ENCODE measurements around the gene PALM3. TPM values are rescaled to one million over a fixed set of nuclear protein-coding genes. Genes with fewer than 3 reads are reported as not detected.
A peak's percentile ranks its signal among the peaks of the same experiment; 100 is the strongest.

Gene PALM3
- total and polyA plus RNA-seq, 2 donors (not counting 3 experiments of a cell fraction or from before 2014, with no cell fraction given), result 0.08 to 0.31 TPM

DNA sequence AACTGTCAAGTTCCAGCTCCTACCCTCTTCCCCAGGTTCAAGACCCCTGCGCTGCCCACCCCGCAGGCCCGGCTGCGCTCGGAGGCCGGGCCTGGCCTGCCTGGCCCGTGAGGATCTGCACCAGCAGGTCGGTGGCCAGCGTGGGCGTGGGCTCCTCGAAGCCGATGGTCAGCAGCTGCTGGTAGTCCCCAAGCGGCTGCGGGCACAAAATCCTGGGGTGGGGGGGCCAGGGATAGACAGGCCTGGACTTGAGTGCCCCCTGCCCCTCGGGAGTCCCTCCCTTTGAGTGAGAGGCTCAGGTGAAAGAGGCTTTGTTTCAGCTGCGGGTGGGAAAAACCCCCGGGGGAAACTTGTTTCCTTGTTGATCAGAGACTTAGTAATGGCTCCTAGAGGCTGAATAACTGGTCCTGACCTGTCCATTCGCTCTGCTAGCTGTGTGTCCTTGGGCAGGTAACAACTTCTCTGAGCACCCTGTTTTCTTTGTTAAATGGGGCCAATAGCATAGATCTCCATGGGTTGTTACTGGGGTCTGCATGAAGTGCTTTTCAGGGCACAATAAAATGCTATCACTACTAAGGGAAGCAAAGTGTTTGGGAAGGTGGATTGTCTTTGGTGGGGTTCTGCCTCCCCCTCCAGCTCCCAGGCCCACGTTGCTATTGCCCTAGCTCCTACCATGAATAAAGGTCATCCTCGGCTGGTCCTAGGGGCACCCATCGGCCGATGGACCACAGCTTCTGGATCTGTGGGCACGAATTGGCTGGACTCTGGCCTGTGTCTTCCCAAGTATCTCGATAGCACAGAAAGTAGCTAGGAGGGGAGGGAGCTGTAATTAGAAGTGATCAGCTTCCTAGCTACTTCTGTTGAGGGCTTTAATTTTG, 20.2 kb upstream of the PALM3 start:
- no peaks in the 10 kb centered on the region for H3K79me2 ChIP-seq (ENCODE audit: control insufficient read depth, insufficient read depth, low read length)
- no peaks in the 10 kb centered on the region for H3K9me3 ChIP-seq (replicated peaks; ENCODE audit: control insufficient read depth, insufficient read depth, low read length)
- H3K27ac ChIP-seq (ENCODE audit: insufficient read depth, low read depth, low read length), result peak overlapping the region; percentile 60
- ChIA-PET POLR2A (interaction anchor here (0.6 to 1.3 kb wide), 2 partner anchors 8 to 34 kb away, joined by 3 to 4 read pairs; no protein-coding TSS in a partner anchor), CTCF (interaction anchor here (1.2 to 5.6 kb wide), 8 partner anchors 8 to 75 kb away, joined by 4 to 21 read pairs (median 4); partner anchors contain the start of genes ASF1B and MISP3)
- TSS peak; percentile 72 for BruUV-seq (replicated peaks)
- peak overlapping the region; percentile 58 for H3K4me2 ChIP-seq (ENCODE audit: insufficient read depth, low read length)
- no peaks in the 10 kb centered on the region for H4K20me1 ChIP-seq (replicated peaks; ENCODE audit: control insufficient read depth, extremely low read depth, insufficient read depth, low read length)
- H3K9me1 ChIP-seq (replicated peaks; ENCODE audit: control insufficient read depth, extremely low read depth, insufficient read depth, low read length), result no peaks in the 10 kb centered on the region
- FAIRE-seq, result peak; percentile 49
- no peaks in the 10 kb centered on the region for H3K27me3 ChIP-seq (ENCODE audit: control insufficient read depth in 2 of 2, insufficient read depth in 2 of 2, low read length in 2 of 2)
- peak overlapping the region; percentile 71 for H2AFZ ChIP-seq (ENCODE audit: low read depth, low read length)
- intact Hi-C loops (cut with micrococcal nuclease), result loop anchor here (1.0 to 2.0 kb wide), 5 partner anchors 35 to 176 kb away; partner anchors contain the start of genes ASF1B, BRME1, CC2D1A and PRKACA
- dilution Hi-C loops (cut with MboI; ENCODE audit: extremely low pct_ligation_motif_present, low sequenced_read_pairs), result no loop called here
- no peak for TF ChIP-seq POLR2A (IDR thresholded peaks at IDR 0.05; ENCODE audit: low read depth, low read length)
- no peak for TF ChIP-seq MYC (IDR thresholded peaks at IDR 0.05; ENCODE audit: low read depth, low read length)
- no peak for TF ChIP-seq POLR2AphosphoS5 (IDR thresholded peaks at IDR 0.05; ENCODE audit: insufficient read depth, low read depth, low read length)
- TF ChIP-seq, protein P1, sequence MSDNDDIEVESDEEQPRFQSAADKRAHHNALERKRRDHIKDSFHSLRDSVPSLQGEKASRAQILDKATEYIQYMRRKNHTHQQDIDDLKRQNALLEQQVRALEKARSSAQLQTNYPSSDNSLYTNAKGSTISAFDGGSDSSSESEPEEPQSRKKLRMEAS (IDR thresholded peaks at IDR 0.05; ENCODE audit: insufficient read depth, insufficient read length), result no peak
- no peak for TF ChIP-seq FOS (IDR thresholded peaks at IDR 0.05; ENCODE audit: borderline replicate concordance, insufficient read depth, low read length)
- TF ChIP-seq EZH2 (IDR thresholded peaks at IDR 0.05; ENCODE audit: borderline replicate concordance, low read depth, low read length, severe bottlenecking), result no peak
- TF ChIP-seq, protein P2, sequence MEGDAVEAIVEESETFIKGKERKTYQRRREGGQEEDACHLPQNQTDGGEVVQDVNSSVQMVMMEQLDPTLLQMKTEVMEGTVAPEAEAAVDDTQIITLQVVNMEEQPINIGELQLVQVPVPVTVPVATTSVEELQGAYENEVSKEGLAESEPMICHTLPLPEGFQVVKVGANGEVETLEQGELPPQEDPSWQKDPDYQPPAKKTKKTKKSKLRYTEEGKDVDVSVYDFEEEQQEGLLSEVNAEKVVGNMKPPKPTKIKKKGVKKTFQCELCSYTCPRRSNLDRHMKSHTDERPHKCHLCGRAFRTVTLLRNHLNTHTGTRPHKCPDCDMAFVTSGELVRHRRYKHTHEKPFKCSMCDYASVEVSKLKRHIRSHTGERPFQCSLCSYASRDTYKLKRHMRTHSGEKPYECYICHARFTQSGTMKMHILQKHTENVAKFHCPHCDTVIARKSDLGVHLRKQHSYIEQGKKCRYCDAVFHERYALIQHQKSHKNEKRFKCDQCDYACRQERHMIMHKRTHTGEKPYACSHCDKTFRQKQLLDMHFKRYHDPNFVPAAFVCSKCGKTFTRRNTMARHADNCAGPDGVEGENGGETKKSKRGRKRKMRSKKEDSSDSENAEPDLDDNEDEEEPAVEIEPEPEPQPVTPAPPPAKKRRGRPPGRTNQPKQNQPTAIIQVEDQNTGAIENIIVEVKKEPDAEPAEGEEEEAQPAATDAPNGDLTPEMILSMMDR (IDR thresholded peaks at IDR 0.05; ENCODE audit: extremely low read depth in 1 of 2, insufficient read depth in 1 of 2, low read depth in 1 of 2, low read length in 2 of 2), result no peak
- no peak for TF ChIP-seq GATA2 (IDR thresholded peaks at IDR 0.05; ENCODE audit: insufficient read depth, insufficient read length, low read depth, low read length)
- no peak for TF ChIP-seq JUN (IDR thresholded peaks at IDR 0.05; ENCODE audit: borderline replicate concordance, insufficient read depth, insufficient read length, low read depth)
- no peak for DNase-seq (ENCODE audit: low read depth, low spot score)
- peak overlapping the region; percentile 26 to 77 (median 69) for H3K4me3 ChIP-seq (replicated peaks in 1 of 3; ENCODE audit: insufficient read depth in 1 of 3, low read depth in 1 of 3, low read length in 3 of 3)
- H3K36me3 ChIP-seq (ENCODE audit: control insufficient read depth in 2 of 2, extremely low read depth in 1 of 2, insufficient read depth in 2 of 2, low read length in 2 of 2), result no peaks in the 10 kb centered on the region
- H3K4me1 ChIP-seq (ENCODE audit: control insufficient read depth, extremely low read depth, insufficient read depth, low read length), result peaks cover 12% of the 10 kb centered on the region
- H3K9ac ChIP-seq (replicated peaks; ENCODE audit: extremely low read depth, insufficient read depth, low read length), result peak overlapping the region; percentile 73

All from endothelial cell of umbilical vein (primary cell).